ENCODE measurements around the gene PPM1A. TPM values are rescaled to one million over a fixed set of nuclear protein-coding genes. Genes with fewer than 3 reads are reported as not detected.

PPM1A gene
- total RNA-seq, 4 donors from 2014 or later = 28.2 to 43.7 (median 40.4) TPM

GRCh38 chr14:60287452-60287851, 38.4 kb downstream of the PPM1A start:
- H3K36me3 ChIP-seq = peaks cover 0 to 53% (median 13%) of the 10 kb centered on the region in 3 donors
- no peak for DNase-seq (ENCODE audit: low spot score in 2 of 2)

GRCh38 chr14:60288279-60288678, 39.3 kb downstream of the PPM1A start:
- Histone ChIP-seq H3K36me3 (peaks cover 2 to 53% (median 7%) of the 10 kb centered on the region in 3 donors), H3K4me3 (no peak overlapping the region), H3K9me3 (no peaks in the 10 kb centered on the region), H3K27me3 (no peaks in the 10 kb centered on the region), H3K27ac (no peak overlapping the region), H3K4me1 (no peaks in the 10 kb centered on the region)
- no peak for DNase-seq (ENCODE audit: low spot score in 2 of 2)
- WGBS, 2 donors = 100% methylated on average over 1 of the region's 1 CpG
- TF ChIP-seq CTCF (IDR thresholded peaks at IDR 0.05) (no peak), EP300 (IDR thresholded peaks at IDR 0.05) (no peak), POLR2A (IDR thresholded peaks at IDR 0.05) (no peak)

More at GRCh38 chr14:60287452-60287851, 38.4 kb downstream of the PPM1A start:
- TF ChIP-seq POLR2A (IDR thresholded peaks at IDR 0.05) (no peak), EP300 (IDR thresholded peaks at IDR 0.05) (no peak), CTCF (IDR thresholded peaks at IDR 0.05) (no peak)
- Histone ChIP-seq H3K9me3 (no peaks in the 10 kb centered on the region), H3K4me3 (no peak overlapping the region), H3K27me3 (no peaks in the 10 kb centered on the region), H3K4me1 (peaks cover 0 to 2% (median 0%) of the 10 kb centered on the region in 4 donors), H3K27ac (no peak overlapping the region)

- no peaks in the 10 kb centered on the region for H3K27me3 ChIP-seq
- no peak for TF ChIP-seq POLR2A (IDR thresholded peaks at IDR 0.05)
- TF ChIP-seq EP300 (IDR thresholded peaks at IDR 0.05) = no peak
- TF ChIP-seq CTCF (IDR thresholded peaks at IDR 0.05) = no peak
- no peak overlapping the region for H3K4me3 ChIP-seq
- DNase-seq (ENCODE audit: low spot score in 2 of 2) = no peak
- peaks cover 0 to 28% (median 2%) of the 10 kb centered on the region in 3 donors for H3K36me3 ChIP-seq
- WGBS, 2 donors = 84% methylated on average over 3 of the region's 3 CpGs
- no peaks in the 10 kb centered on the region for H3K9me3 ChIP-seq
- no peak overlapping the region for H3K27ac ChIP-seq
- H3K4me1 ChIP-seq = no peaks in the 10 kb centered on the region
Observed at GRCh38 chr14:60294411-60295069, 45.5 kb downstream of the PPM1A start.

GRCh38 chr14:60300019-60300418, 51.0 kb downstream of the PPM1A start:
- TF ChIP-seq POLR2A (IDR thresholded peaks at IDR 0.05) = no peak
- no peak for TF ChIP-seq CTCF (IDR thresholded peaks at IDR 0.05)
- TF ChIP-seq EP300 (IDR thresholded peaks at IDR 0.05) = no peak
- Histone ChIP-seq H3K9me3 (no peaks in the 10 kb centered on the region), H3K27ac (no peak overlapping the region), H3K27me3 (no peaks in the 10 kb centered on the region), H3K36me3 (no peaks in the 10 kb centered on the region), H3K4me1 (no peaks in the 10 kb centered on the region), H3K4me3 (no peak overlapping the region)
- no peak for DNase-seq (ENCODE audit: low spot score in 2 of 2)

GRCh38 chr14:60301685-60302084, 52.7 kb downstream of the PPM1A start:
- Histone ChIP-seq H3K36me3 (no peaks in the 10 kb centered on the region), H3K4me3 (no peak overlapping the region), H3K9me3 (no peaks in the 10 kb centered on the region), H3K27me3 (no peaks in the 10 kb centered on the region), H3K4me1 (no peaks in the 10 kb centered on the region), H3K27ac (no peak overlapping the region)
- WGBS, 2 donors = 46 to 64% methylated on average over 5 of the region's 5 CpGs
- DNase-seq (ENCODE audit: low spot score in 2 of 2) = no peak
- no peak for TF ChIP-seq POLR2A (IDR thresholded peaks at IDR 0.05)

Data from tibial nerve (tissue), 4 donors.